C4-2B (cell line): ENCODE data around the gene SYNE2.

Experiments
- CTCF ChIP-seq: fragments of 450-650 bp; conservative IDR thresholded peaks from 2 replicates; pipeline ENCODE4 v1.5.1; 2017; ENCODE audit warnings: mild to moderate bottlenecking
- ZFX ChIP-seq: fragments of 450-650 bp; IDR thresholded peaks from 2 replicates; pipeline ENCODE4 v1.6.1; 2017

DNA sequence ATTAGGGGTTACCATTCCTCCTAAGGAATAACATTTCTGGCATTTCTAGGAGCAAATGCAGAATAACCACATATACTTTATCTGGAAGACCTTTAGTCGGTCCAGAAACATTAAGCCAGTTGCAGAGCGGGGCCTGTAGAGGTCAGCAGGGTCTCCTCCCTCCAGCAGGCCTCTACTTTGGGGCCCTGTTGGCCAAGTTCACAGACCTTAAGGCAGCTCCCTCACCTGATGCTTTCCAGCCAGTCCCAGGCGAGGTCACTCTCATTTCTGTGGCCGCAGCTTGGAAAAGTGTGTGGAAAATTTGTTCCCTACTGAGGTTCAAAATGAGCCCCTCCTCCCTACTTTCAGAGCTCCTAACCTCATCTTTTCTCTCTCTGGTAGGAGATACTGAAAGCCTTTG is 367.3 kb downstream of the SYNE2 start:
- TF ChIP-seq CTCF (no peak), ZFX (no peak)
